ENCODE results near the gene LIFR.

Gene LIFR

GRCh38 chr5:38450627-38451026 is 105.8 kb downstream of the LIFR start:
- TF ChIP-seq, protein P1, sequence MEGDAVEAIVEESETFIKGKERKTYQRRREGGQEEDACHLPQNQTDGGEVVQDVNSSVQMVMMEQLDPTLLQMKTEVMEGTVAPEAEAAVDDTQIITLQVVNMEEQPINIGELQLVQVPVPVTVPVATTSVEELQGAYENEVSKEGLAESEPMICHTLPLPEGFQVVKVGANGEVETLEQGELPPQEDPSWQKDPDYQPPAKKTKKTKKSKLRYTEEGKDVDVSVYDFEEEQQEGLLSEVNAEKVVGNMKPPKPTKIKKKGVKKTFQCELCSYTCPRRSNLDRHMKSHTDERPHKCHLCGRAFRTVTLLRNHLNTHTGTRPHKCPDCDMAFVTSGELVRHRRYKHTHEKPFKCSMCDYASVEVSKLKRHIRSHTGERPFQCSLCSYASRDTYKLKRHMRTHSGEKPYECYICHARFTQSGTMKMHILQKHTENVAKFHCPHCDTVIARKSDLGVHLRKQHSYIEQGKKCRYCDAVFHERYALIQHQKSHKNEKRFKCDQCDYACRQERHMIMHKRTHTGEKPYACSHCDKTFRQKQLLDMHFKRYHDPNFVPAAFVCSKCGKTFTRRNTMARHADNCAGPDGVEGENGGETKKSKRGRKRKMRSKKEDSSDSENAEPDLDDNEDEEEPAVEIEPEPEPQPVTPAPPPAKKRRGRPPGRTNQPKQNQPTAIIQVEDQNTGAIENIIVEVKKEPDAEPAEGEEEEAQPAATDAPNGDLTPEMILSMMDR (IDR thresholded peaks at IDR 0.05; ENCODE audit: borderline replicate concordance, control extremely low read depth, extremely low read depth, insufficient read depth, missing control alignments) = no peak
- no peak for DNase-seq (ENCODE audit: low spot score)
- in situ Hi-C loops (cut with MboI; ENCODE audit: low sequenced_read_pairs, unreplicated experiment) = no loop called here

GRCh38 chr5:38448568-38449350 is 107.7 kb downstream of the LIFR start:
- DNase-seq (ENCODE audit: low spot score) = no peak
- TF ChIP-seq, protein P1 (IDR thresholded peaks at IDR 0.05; ENCODE audit: borderline replicate concordance, control extremely low read depth, extremely low read depth, insufficient read depth, missing control alignments) = no peak
- in situ Hi-C loops (cut with MboI; ENCODE audit: low sequenced_read_pairs, unreplicated experiment) = loop anchor here (25.0 kb wide), 2 partner anchors 214 to 639 kb away; no protein-coding TSS in a partner anchor

DNA sequence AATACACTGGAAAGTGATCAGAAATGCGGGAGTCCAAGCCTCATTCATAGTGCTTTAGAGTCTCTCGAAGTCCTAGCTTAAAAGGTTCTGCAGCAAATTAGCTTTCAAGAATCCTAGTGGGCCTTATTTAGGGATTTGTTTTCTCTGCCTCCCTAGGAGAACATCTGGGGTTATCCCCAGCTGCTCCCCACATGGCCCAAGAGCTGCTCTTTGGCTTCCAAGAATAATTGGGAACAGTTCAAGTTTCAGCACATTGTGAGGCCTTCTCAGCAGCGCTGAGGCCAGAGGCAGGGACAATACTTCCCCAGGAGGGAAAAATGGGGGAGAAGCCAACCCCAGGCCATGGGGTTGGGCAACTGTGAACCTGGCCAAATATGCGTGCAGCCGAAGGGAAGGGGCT is 108.7 kb downstream of the LIFR start:
- in situ Hi-C loops (cut with MboI; ENCODE audit: low sequenced_read_pairs, unreplicated experiment) = loop anchor here (25.0 kb wide), 2 partner anchors 215 to 640 kb away; no protein-coding TSS in a partner anchor
- DNase-seq (ENCODE audit: low spot score) = no peak
- TF ChIP-seq, protein P1 (IDR thresholded peaks at IDR 0.05; ENCODE audit: borderline replicate concordance, control extremely low read depth, extremely low read depth, insufficient read depth, missing control alignments) = no peak

DNA sequence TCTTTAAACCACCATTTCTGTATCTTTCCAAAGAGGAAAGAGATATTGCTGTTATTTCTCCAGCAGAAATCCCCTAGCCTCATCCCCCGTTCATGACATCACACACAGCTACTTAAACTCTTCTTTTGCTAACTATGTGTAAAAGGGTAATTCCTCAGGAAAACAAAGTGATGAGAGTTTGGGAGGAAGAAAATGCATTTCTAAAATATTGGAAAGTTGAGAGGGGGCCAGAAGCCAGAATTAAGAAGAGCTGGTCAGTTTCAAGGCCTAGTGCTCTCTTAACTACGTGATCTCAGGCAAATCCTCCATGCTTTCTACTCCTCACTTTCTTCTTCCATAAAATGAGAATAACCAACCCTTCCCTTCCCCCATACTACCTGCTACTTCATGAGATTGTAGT is 109.4 kb downstream of the LIFR start:
- TF ChIP-seq, protein P1 (IDR thresholded peaks at IDR 0.05; ENCODE audit: borderline replicate concordance, control extremely low read depth, extremely low read depth, insufficient read depth, missing control alignments) = no peak
- in situ Hi-C loops (cut with MboI; ENCODE audit: low sequenced_read_pairs, unreplicated experiment) = loop anchor here (25.0 kb wide), 2 partner anchors 215 to 640 kb away; no protein-coding TSS in a partner anchor

GRCh38 chr5:38446029-38446522 is 110.4 kb downstream of the LIFR start:
- DNase-seq (ENCODE audit: low spot score) = no peak
- in situ Hi-C loops (cut with MboI; ENCODE audit: low sequenced_read_pairs, unreplicated experiment) = loop anchor here (25.0 kb wide), 2 partner anchors 216 to 641 kb away; no protein-coding TSS in a partner anchor
- TF ChIP-seq, protein P1 (IDR thresholded peaks at IDR 0.05; ENCODE audit: borderline replicate concordance, control extremely low read depth, extremely low read depth, insufficient read depth, missing control alignments) = no peak

More for the DNA sequence above, 109.4 kb downstream of the LIFR start:
- DNase-seq (ENCODE audit: low spot score) = no peak

DNA sequence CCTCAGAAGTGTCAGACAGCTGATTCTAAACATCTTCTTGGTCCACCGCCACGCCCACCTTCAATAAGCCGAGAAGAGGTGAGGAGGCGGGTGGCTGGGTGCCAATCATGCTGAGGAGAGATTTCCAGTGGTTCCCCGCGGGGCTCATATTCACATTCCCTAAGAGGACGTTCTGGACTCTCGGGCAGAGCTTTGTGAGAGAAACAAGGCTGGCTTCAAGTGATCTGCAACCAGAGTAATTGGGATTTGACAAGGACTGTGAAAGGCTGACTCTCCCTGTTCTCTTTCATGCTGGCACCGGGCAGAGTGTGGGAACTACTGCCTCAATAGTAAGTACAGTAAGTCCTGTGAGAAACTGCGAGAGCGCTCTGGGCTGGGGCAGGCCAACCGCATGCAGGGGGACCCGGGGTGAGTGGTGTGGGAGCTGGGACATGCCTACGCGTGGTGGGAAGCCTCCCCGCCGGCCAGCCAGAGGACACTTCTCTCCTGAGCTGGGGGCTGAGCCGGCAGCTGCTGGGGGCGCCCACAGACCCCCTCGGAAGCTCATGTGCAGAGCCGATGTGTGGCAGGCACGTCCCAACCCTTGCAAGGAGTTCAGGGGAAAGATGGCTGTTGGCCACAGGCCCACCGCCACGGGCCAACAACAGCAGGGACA is 110.9 kb downstream of the LIFR start:
- no peak for DNase-seq (ENCODE audit: low spot score)
- in situ Hi-C loops (cut with MboI; ENCODE audit: low sequenced_read_pairs, unreplicated experiment) = loop anchor here (25.0 kb wide), 2 partner anchors 217 to 642 kb away; no protein-coding TSS in a partner anchor
- TF ChIP-seq, protein P1 (IDR thresholded peaks at IDR 0.05; ENCODE audit: borderline replicate concordance, control extremely low read depth, extremely low read depth, insufficient read depth, missing control alignments) = no peak
